A549 (cell line): ENCODE measurements around the gene PSMD1. TPM values are rescaled to one million over a fixed set of nuclear protein-coding genes. Genes with fewer than 3 reads are reported as not detected.

ENCODE experiments used
- ATAC-seq, 2 experiments: fragments of 200-7000 bp in 1 of 2; fragments of >200 bp in 1 of 2; cut with Nextera tagmentation in 1 of 2; cut with Tn5 transposase in 1 of 2; 3 replicates each; pipeline versions ENCODE4 v1.8.0 to v1.9.1; 2018 to 2020; ENCODE audit warnings: mild to moderate bottlenecking in 1 of 2, moderate library complexity in 1 of 2
- CTCF ChIA-PET: fragments of 300-600 bp; sonication (Branson Sonifier 250); formaldehyde crosslinking; extraction: SDS; loops from one replicate; lab custom pipeline; 2021; ENCODE audit warnings: antibody characterized with exemption, inconsistent platforms; lab: Yijun Ruan, JAX
- POLR2A ChIA-PET: fragments of 350-600 bp; formaldehyde crosslinking; extraction: SDS; loops from one replicate; lab custom pipeline; 2021; ENCODE audit warnings: antibody characterized with exemption, inconsistent platforms; lab: Yijun Ruan, JAX
- DNase-seq, 2 experiments: peaks; one replicate each; pipeline versions ENCODE4 v3.0.0 to v3.0.0-alpha.2; 2011 to 2016; ENCODE audit warnings: low read depth in 1 of 2, low spot score in 1 of 2
- FAIRE-seq: peaks from 2 replicates; lab custom pipeline; 2011; peaks lifted over from hg19 to GRCh38; lab: Jason Lieb, UNC
- H3K27ac ChIP-seq, 2 experiments: fragments of >200 bp; sonication (Bioruptor Twin); formaldehyde crosslinking; 3 replicates each; pipeline ENCODE4 v1.5.1; 2016 to 2017
- H3K4me1 ChIP-seq: fragments of >200 bp; sonication (Bioruptor Twin); formaldehyde crosslinking; 3 replicates; pipeline ENCODE4 v1.6.1; 2016
- H3K4me2 ChIP-seq: fragments of >200 bp; sonication (Bioruptor Twin); formaldehyde crosslinking; 3 replicates; pipeline ENCODE4 v1.6.1; 2016
- H3K4me3 ChIP-seq: fragments of >200 bp; sonication (Bioruptor Twin); formaldehyde crosslinking; 3 replicates; pipeline ENCODE4 v1.5.1; 2016
- H3K9me3 ChIP-seq: fragments of >200 bp; sonication (Bioruptor Twin); formaldehyde crosslinking; 3 replicates; pipeline ENCODE4 v1.6.1; 2016
- ATOH8 ChIP-seq: fragments of 250-450 bp; sonication (Bioruptor Pico); IDR thresholded peaks from 2 replicates; pipeline ENCODE4 v1.5.0; 2020; ENCODE audit warnings: low read depth, mild to moderate bottlenecking, moderate library complexity
- CBX2 ChIP-seq: fragments of 200-600 bp; sonication (generic); IDR thresholded peaks from 2 replicates; pipeline ENCODE4 v1.6.1; 2016; ENCODE audit warnings: low read depth, mild to moderate bottlenecking, borderline replicate concordance
- EP300 ChIP-seq, 2 experiments: fragments of >200 bp; sonication (Bioruptor Twin); formaldehyde crosslinking; IDR thresholded peaks; 2 replicates in 1 of 2; 3 replicates in 1 of 2; pipeline ENCODE4 v1.6.1; 2016 to 2017
- ESRRA ChIP-seq: fragments of 150-350 bp; IDR thresholded peaks from 2 replicates; pipeline ENCODE4 v1.6.1; 2014; ENCODE audit warnings: mild to moderate bottlenecking, low read length, borderline replicate concordance
- FOSL2 ChIP-seq, 2 experiments: fragments of 450-650 bp in 1 of 2; fragments of >200 bp in 1 of 2; sonication (Bioruptor Twin) in 1 of 2; formaldehyde crosslinking; IDR thresholded peaks; 2 replicates each; pipeline versions ENCODE4 v1.5.0 to v1.6.1; 2016 to 2020; ENCODE audit warnings: mild to moderate bottlenecking in 1 of 2, moderate library complexity in 1 of 2
- FOXS1 ChIP-seq: fragments of 250-450 bp; sonication (Bioruptor Pico); IDR thresholded peaks from 2 replicates; pipeline ENCODE4 v1.5.0; 2020; ENCODE audit warnings: mild to moderate bottlenecking, moderate library complexity
- HEYL ChIP-seq: fragments of 250-450 bp; sonication (Bioruptor Pico); IDR thresholded peaks from 2 replicates; pipeline ENCODE4 v1.8.0; 2021; ENCODE audit warnings: mild to moderate bottlenecking, moderate library complexity
- HOXA7 ChIP-seq: fragments of 250-450 bp; sonication (Bioruptor Pico); IDR thresholded peaks from 2 replicates; pipeline ENCODE4 v1.5.0; 2020; ENCODE audit warnings: mild to moderate bottlenecking, moderate library complexity
- JUNB ChIP-seq: fragments of >200 bp; sonication (Bioruptor Twin); formaldehyde crosslinking; IDR thresholded peaks from 2 replicates; pipeline ENCODE4 v1.6.1; 2016
- KDM1A ChIP-seq: fragments of 200-600 bp; sonication (generic); IDR thresholded peaks from 2 replicates; pipeline ENCODE4 v1.6.1; 2016; ENCODE audit warnings: low read depth, mild to moderate bottlenecking
- KDM5A ChIP-seq: fragments of 200-600 bp; sonication (generic); IDR thresholded peaks from 2 replicates; pipeline ENCODE4 v1.6.1; 2016; ENCODE audit warnings: antibody characterized with exemption, mild to moderate bottlenecking
- MAFK ChIP-seq: fragments of 450-650 bp; IDR thresholded peaks from 2 replicates; pipeline ENCODE4 v1.6.1; 2014; ENCODE audit not compliant: partially characterized antibody
- MAZ ChIP-seq: fragments of 150-350 bp; IDR thresholded peaks from 2 replicates; pipeline ENCODE4 v1.6.1; 2014; ENCODE audit warnings: antibody characterized with exemption, low read depth, low read length, borderline replicate concordance
- MYC ChIP-seq: IDR thresholded peaks from 2 replicates; pipeline ENCODE4 v1.6.1; 2012; ENCODE audit warnings: mild to moderate bottlenecking, inconsistent platforms, low read length, improper control_type of control experiment, borderline replicate concordance
- PBX3 ChIP-seq: IDR thresholded peaks from 2 replicates; pipeline ENCODE4 v1.6.1; 2012
- PHF8 ChIP-seq: fragments of 200-600 bp; sonication (generic); IDR thresholded peaks from 2 replicates; pipeline ENCODE4 v1.6.1; 2016; ENCODE audit warnings: low read depth, mild to moderate bottlenecking, antibody characterized with exemption, moderate library complexity, borderline replicate concordance
- POLR2A ChIP-seq: IDR thresholded peaks from 2 replicates; pipeline ENCODE4 v1.6.1; 2012; ENCODE audit warnings: mild to moderate bottlenecking, low read length
- RAD21 ChIP-seq, 2 experiments: fragments of >200 bp in 1 of 2; sonication (Bioruptor Twin) in 1 of 2; formaldehyde crosslinking in 1 of 2; IDR thresholded peaks in 1 of 2; conservative IDR thresholded peaks in 1 of 2; 2 replicates in 1 of 2; 3 replicates in 1 of 2; pipeline ENCODE4 v1.6.1; 2012 to 2018; ENCODE audit warnings: inconsistent platforms in 1 of 2
- RFX5 ChIP-seq: fragments of 450-650 bp; IDR thresholded peaks from 2 replicates; pipeline ENCODE4 v1.7.1; 2014; ENCODE audit warnings: antibody characterized with exemption, mild to moderate bottlenecking, moderate library complexity
- TFCP2L1 ChIP-seq: fragments of 250-450 bp; sonication (Bioruptor Pico); IDR thresholded peaks from 2 replicates; pipeline ENCODE4 v1.5.0; 2021; ENCODE audit warnings: mild to moderate bottlenecking
- TP53 ChIP-seq: fragments of 250-450 bp; sonication (Bioruptor Pico); IDR thresholded peaks from 2 replicates; pipeline ENCODE4 v1.5.0; 2021; ENCODE audit warnings: mild to moderate bottlenecking, moderate library complexity
- ZNF302 ChIP-seq: fragments of 250-450 bp; sonication (Bioruptor Pico); IDR thresholded peaks from 2 replicates; pipeline ENCODE4 v1.9.0; 2021; ENCODE audit warnings: inconsistent platforms, mild to moderate bottlenecking, moderate library complexity
- ZSCAN20 ChIP-seq: fragments of 250-450 bp; sonication (Bioruptor Pico); IDR thresholded peaks from 2 replicates; pipeline ENCODE4 v1.8.0; 2022; ENCODE audit warnings: mild to moderate bottlenecking, moderate library complexity
- WGBS: methylation state at CpG from one replicate; pipeline ENCODE4 v1.1.6; 2017; ENCODE audit errors: missing lambda C conversion rate; 5-methylcytosine and 5-hydroxymethylcytosine counted together
- polyA plus RNA-seq, 4 experiments: library from polyadenylated mRNA; depleted of rRNA in 3 of 4; stranded (reverse); fragments of >200 nt; fragmentation: RNase III in 1 of 4; extraction: RNeasy Plus Mini Kit Qiagen cat#74134 plus additional on column Dnase treatment in 1 of 4; gene quantifications; 2 replicates in 3 of 4; 3 replicates in 1 of 4; pipeline ENCODE4 v1.2.3, GENCODE V29; 2011 to 2017
- TF ChIP-seq, protein P1 (sequence below): fragments of 250-450 bp; sonication (Bioruptor Pico); IDR thresholded peaks from 2 replicates; pipeline ENCODE4 v1.5.0; 2021; ENCODE audit warnings: mild to moderate bottlenecking, moderate library complexity, borderline replicate concordance

Gene PSMD1
- polyA plus RNA-seq, 2 of the 4 experiments (the other 2 are of a cell fraction): 122 to 248 TPM

DNA sequence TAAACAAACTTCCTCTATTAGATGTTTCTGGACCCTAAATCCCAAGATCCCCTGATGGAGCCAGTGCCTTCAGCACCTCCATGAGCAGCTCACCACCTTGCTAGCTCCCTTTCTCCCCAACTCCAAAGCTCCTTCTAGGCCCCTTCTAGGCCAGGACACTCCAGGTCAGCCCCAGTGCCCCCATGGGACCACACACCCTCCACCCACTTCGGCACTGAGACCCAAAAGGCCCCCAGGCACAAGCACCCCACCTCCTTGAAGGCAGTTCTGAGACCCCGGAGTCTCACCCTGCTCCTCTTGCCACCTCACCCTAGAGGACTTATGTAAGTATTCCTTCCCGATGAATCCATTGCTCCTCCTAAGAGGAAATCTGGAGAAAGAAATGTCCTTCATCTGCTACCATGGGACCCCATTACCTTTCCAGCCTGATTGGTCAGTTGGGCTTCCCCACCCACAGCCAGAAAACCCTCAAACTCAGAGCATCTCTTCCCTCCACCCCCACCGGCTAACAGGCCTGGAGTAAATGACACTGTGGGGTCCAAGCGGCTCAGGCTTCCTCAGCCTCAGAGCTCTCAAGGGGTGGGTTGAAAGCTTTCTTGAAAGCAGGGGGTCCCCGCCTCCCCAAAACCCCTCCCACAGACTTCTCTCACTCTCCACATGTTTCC lies 132.0 kb downstream of the PSMD1 start:
- 73% methylated on average over 6 of the region's 6 CpGs for WGBS
- ATAC-seq: no peak
- H3K4me2 ChIP-seq: no peak overlapping the region
- no peaks in the 10 kb centered on the region for H3K4me1 ChIP-seq
- TF ChIP-seq FOXS1: no peak
- no peak for TF ChIP-seq HEYL (CRISPR knock-in tag)
- TF ChIP-seq TFCP2L1 (CRISPR knock-in tag): no peak
- no peak for TF ChIP-seq ZNF302
- no peak for TF ChIP-seq CBX2
- TF ChIP-seq KDM5A: no peak
- TF ChIP-seq TP53 (CRISPR knock-in tag): no peak
- TF ChIP-seq ZSCAN20 (CRISPR knock-in tag): no peak
- TF ChIP-seq ESRRA: no peak
- ChIA-PET CTCF (interaction anchor here (1.1 to 4.3 kb wide), 3 partner anchors 85 to 90 kb away, joined by 3 to 39 read pairs (median 4); no protein-coding TSS in a partner anchor), POLR2A (no interaction called here)
- FAIRE-seq: no peak
- H3K27ac ChIP-seq: no peak overlapping the region
- H3K9me3 ChIP-seq: no peaks in the 10 kb centered on the region
- no peak for DNase-seq
- H3K4me3 ChIP-seq: no peak overlapping the region

DNA sequence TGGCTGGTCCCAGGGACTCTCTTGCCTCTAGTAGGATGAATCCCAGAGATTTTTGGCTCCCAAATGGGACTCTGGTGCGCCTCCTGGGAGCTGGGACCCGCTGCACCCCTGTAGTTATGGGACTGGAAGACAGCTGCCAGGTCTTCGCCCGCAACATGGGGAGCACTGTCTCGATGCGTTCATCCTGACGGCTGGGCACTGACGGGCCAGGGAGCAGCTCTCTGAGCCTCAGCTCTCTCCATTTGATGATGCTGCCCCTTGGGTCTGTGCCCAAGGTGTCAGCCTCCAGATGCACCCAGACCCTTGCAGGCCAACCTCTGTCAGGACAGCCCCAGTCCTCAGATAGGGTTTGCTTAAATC lies 132.5 kb downstream of the PSMD1 start:
- POLR2A ChIA-PET: no interaction called here
- WGBS: 80% methylated on average over 3 of the region's 8 CpGs
- DNase-seq (no peak), ATAC-seq (no peak), FAIRE-seq (no peak)
- Histone ChIP-seq H3K4me2 (no peak overlapping the region), H3K9me3 (no peaks in the 10 kb centered on the region), H3K4me1 (no peaks in the 10 kb centered on the region), H3K4me3 (no peak overlapping the region), H3K27ac (no peak overlapping the region)
- CTCF ChIA-PET: interaction anchor here (0.6 to 4.3 kb wide), 5 partner anchors 23 to 394 kb away, joined by 3 to 39 read pairs (median 3); no protein-coding TSS in a partner anchor
- TF ChIP-seq RAD21 (conservative IDR thresholded peaks at IDR 0.05 in 1 of 2, IDR thresholded peaks at IDR 0.05 in 1 of 2) (no peak), MAZ (no peak), ATOH8 (no peak), PBX3 (no peak), EP300 (IDR thresholded peaks at IDR 0.05) (no peak), FOSL2 (IDR thresholded peaks at IDR 0.05) (no peak), FOSL2 (CRISPR knock-in tag; IDR thresholded peaks at IDR 0.05) (no peak), KDM1A (no peak), HOXA7 (CRISPR knock-in tag) (no peak), PHF8 (no peak), MAFK (no peak), MYC (no peak), RFX5 (no peak), TFCP2L1 (CRISPR knock-in tag) (no peak), CBX2 (no peak), FOXS1 (no peak), JUNB (no peak), POLR2A (no peak)
- TF ChIP-seq, protein P1, sequence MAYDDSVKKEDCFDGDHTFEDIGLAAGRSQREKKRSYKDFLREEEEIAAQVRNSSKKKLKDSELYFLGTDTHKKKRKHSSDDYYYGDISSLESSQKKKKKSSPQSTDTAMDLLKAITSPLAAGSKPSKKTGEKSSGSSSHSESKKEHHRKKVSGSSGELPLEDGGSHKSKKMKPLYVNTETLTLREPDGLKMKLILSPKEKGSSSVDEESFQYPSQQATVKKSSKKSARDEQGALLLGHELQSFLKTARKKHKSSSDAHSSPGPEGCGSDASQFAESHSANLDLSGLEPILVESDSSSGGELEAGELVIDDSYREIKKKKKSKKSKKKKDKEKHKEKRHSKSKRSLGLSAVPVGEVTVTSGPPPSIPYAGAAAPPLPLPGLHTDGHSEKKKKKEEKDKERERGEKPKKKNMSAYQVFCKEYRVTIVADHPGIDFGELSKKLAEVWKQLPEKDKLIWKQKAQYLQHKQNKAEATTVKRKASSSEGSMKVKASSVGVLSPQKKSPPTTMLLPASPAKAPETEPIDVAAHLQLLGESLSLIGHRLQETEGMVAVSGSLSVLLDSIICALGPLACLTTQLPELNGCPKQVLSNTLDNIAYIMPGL (CRISPR knock-in tag): no peak
